Left lung (tissue), 10 donors: ENCODE data around the gene ZDHHC12. TPM values are rescaled to one million over a fixed set of nuclear protein-coding genes. Genes with fewer than 3 reads are reported as not detected.

Experiments
- ATAC-seq: fragments of 200-7000 bp; cut with Tn5 transposase; one replicate; pipeline ENCODE4 v1.9.1; 2020; ENCODE audit warnings: moderate library complexity
- DNase-seq, 4 donors: peaks; one replicate each; pipeline ENCODE4 v3.0.0-alpha.2; 2013 to 2020
- H3K27ac ChIP-seq, 2 donors: fragments of 200-600 bp; sonication (generic) in 1 of 2; one replicate each; pipeline versions ENCODE4 v1.5.0 to v1.8.0; 2020 to 2021
- H3K27me3 ChIP-seq, 2 donors: fragments of 200-600 bp; sonication (generic) in 1 of 2; one replicate each; pipeline versions ENCODE4 v1.5.0 to v1.8.0; 2020 to 2021
- H3K36me3 ChIP-seq, 2 donors: fragments of 200-600 bp; sonication (generic) in 1 of 2; one replicate each; pipeline versions ENCODE4 v1.5.0 to v1.8.0; 2020 to 2021
- H3K4me1 ChIP-seq, 2 donors: fragments of 200-600 bp; one replicate each; pipeline ENCODE4 v1.8.0; 2021
- H3K4me3 ChIP-seq, 2 donors: fragments of 200-600 bp; sonication (generic) in 1 of 2; one replicate each; pipeline versions ENCODE4 v1.5.0 to v1.8.0; 2020 to 2021; ENCODE audit warnings: mild to moderate bottlenecking in 1 of 2
- H3K9me3 ChIP-seq, 2 donors: fragments of 200-600 bp; sonication (generic) in 1 of 2; one replicate each; pipeline versions ENCODE4 v1.5.0 to v1.8.0; 2020 to 2021
- intact Hi-C, 2 donors: fragments of 100-400 bp; cut with DNase I; formaldehyde crosslinking; loops; one replicate each; pipeline versions ENCODE4 v1.11.2 to v1.14.2; 2022
- polyA plus RNA-seq, 6 donors: library from polyadenylated mRNA; unstranded; fragments of 120-200 nt; gene quantifications; one replicate each; pipeline ENCODE4 v1.2.1, GENCODE V29; 2013; ENCODE audit not compliant: insufficient read length in 6 of 6
- total RNA-seq, 2 donors: library from RNA; stranded (reverse); fragmentation: NEBNext Ultra II Directional; extraction: Animal tissue kit (Norgen Biotek cat#: 25700); gene quantifications; one replicate each; pipeline ENCODE4 v1.2.1, GENCODE V29; 2021
- TF ChIP-seq, protein P1 (sequence below), 2 donors: fragments of 200-600 bp; sonication (generic) in 1 of 2; IDR thresholded peaks; one replicate each; pipeline versions ENCODE4 v1.5.0 to v1.8.0; 2021; ENCODE audit warnings: antibody characterized with exemption in 2 of 2
- donor health status: DM: no; HTN: yes; CAD: no.
- donor health status: DM: no; HTN: no; CAD: no.

Gene ZDHHC12
- total and polyA plus RNA-seq, 8 donors: 10.8 to 48.9 (median 12.0) TPM

- Histone ChIP-seq H3K4me3 (no peak overlapping the region), H3K4me1 (no peaks in the 10 kb centered on the region), H3K36me3 (peaks cover 0 to 39% of the 10 kb centered on the region in 2 donors), H3K27ac (no peak overlapping the region), H3K27me3 (no peaks in the 10 kb centered on the region), H3K9me3 (no peaks in the 10 kb centered on the region)
- DNase-seq (no peak), ATAC-seq (no peak)
- intact Hi-C loops: no loop called here
- TF ChIP-seq, protein P1, sequence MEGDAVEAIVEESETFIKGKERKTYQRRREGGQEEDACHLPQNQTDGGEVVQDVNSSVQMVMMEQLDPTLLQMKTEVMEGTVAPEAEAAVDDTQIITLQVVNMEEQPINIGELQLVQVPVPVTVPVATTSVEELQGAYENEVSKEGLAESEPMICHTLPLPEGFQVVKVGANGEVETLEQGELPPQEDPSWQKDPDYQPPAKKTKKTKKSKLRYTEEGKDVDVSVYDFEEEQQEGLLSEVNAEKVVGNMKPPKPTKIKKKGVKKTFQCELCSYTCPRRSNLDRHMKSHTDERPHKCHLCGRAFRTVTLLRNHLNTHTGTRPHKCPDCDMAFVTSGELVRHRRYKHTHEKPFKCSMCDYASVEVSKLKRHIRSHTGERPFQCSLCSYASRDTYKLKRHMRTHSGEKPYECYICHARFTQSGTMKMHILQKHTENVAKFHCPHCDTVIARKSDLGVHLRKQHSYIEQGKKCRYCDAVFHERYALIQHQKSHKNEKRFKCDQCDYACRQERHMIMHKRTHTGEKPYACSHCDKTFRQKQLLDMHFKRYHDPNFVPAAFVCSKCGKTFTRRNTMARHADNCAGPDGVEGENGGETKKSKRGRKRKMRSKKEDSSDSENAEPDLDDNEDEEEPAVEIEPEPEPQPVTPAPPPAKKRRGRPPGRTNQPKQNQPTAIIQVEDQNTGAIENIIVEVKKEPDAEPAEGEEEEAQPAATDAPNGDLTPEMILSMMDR (IDR thresholded peaks at IDR 0.05): no peak
Measured at GRCh38 chr9:128747241-128747640, 23.3 kb upstream of the ZDHHC12 start.

GRCh38 chr9:128743421-128743820 lies 19.5 kb upstream of the ZDHHC12 start:
- no peaks in the 10 kb centered on the region for H3K4me1 ChIP-seq
- no peak overlapping the region for H3K4me3 ChIP-seq
- peaks cover 0 to 50% of the 10 kb centered on the region in 2 donors for H3K36me3 ChIP-seq
- H3K27ac ChIP-seq: no peak overlapping the region
- no peaks in the 10 kb centered on the region for H3K27me3 ChIP-seq
- no peak for ATAC-seq
- no peaks in the 10 kb centered on the region for H3K9me3 ChIP-seq
- intact Hi-C loops: no loop called here
- TF ChIP-seq, protein P1 (IDR thresholded peaks at IDR 0.05): no peak
- DNase-seq: no peak

DNA sequence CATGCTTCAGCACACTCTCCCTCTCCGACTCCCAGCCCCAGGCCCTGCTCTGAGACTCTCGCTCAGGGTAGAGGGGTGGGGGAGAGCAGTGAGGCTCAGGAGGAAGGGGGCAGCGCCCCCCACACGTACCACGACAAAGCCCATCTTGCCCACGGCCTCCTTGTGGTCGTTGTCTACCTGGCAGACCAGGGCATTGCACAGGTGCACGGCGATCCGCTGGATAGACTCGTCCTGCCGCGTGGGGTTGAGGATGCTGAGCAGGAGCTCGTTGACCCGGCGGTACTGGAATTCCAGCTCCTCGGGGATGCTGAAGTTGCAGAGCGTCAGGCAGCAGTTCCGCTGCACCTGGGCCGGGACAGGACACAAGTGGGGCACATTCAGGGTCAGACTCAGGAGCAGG lies 18.5 kb upstream of the ZDHHC12 start:
- ATAC-seq (no peak), DNase-seq (no peak)
- H3K4me1 ChIP-seq: no peaks in the 10 kb centered on the region
- H3K36me3 ChIP-seq: peaks cover 0 to 42% of the 10 kb centered on the region in 2 donors
- no peak overlapping the region for H3K4me3 ChIP-seq
- intact Hi-C loops: no loop called here
- H3K9me3 ChIP-seq: no peaks in the 10 kb centered on the region
- H3K27ac ChIP-seq: no peak overlapping the region
- TF ChIP-seq, protein P1 (IDR thresholded peaks at IDR 0.05): no peak
- H3K27me3 ChIP-seq: no peaks in the 10 kb centered on the region

DNA sequence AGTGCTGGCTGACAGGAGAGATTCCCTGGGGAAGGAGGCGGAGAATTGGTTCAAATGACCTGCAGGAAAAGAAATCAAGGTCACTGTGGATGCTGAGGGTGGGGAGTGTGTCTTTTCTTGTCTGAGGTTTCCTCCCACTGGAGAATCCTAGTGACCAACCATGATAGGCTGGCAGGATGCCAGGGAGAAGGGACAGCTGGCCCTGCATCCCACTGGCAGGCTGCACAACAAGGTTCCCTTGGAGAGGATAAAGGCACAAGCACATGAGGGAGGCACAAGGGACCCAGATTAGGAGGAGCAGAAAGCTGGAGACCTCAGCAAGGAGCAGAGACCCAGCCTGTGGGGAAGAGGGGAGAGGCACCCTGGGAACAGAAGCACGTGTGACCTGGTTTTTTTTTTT lies 11.4 kb upstream of the ZDHHC12 start:
- H3K4me1 ChIP-seq: no peaks in the 10 kb centered on the region
- intact Hi-C loops: no loop called here
- H3K27me3 ChIP-seq: no peaks in the 10 kb centered on the region
- no peaks in the 10 kb centered on the region for H3K9me3 ChIP-seq
- H3K4me3 ChIP-seq: no peak overlapping the region
- DNase-seq: no peak
- TF ChIP-seq, protein P1 (IDR thresholded peaks at IDR 0.05): no peak
- H3K36me3 ChIP-seq: peaks cover 0 to 58% of the 10 kb centered on the region in 2 donors
- no peak for ATAC-seq
- H3K27ac ChIP-seq: no peak overlapping the region

GRCh38 chr9:128733256-128733655 lies 9.3 kb upstream of the ZDHHC12 start:
- H3K27ac ChIP-seq: no peak overlapping the region
- intact Hi-C loops: no loop called here

More at GRCh38 chr9:128733256-128733655, 9.3 kb upstream of the ZDHHC12 start:
- H3K4me1 ChIP-seq: no peaks in the 10 kb centered on the region
- DNase-seq: peak in 3 of 4 donors; percentile 34 to 77 (median 59)
- H3K36me3 ChIP-seq: peaks cover 0 to 49% of the 10 kb centered on the region in 2 donors
- no peaks in the 10 kb centered on the region for H3K27me3 ChIP-seq
- TF ChIP-seq, protein P1 (IDR thresholded peaks at IDR 0.05): peak; percentile 44 to 46
- H3K9me3 ChIP-seq: no peaks in the 10 kb centered on the region
- peak; percentile 96 for ATAC-seq
- H3K4me3 ChIP-seq: no peak overlapping the region
